HEK293 (cell line): ENCODE measurements around the gene CLN3.

ENCODE experiments used
- EGR2 ChIP-seq: fragments of 450-650 bp; formaldehyde crosslinking; IDR thresholded peaks from 2 replicates; pipeline ENCODE4 v1.5.1; 2016; ENCODE audit warnings: low read depth, missing biosample characterization, missing genetic modification characterization
- HOXD13 ChIP-seq: sonication (generic); formaldehyde crosslinking; IDR thresholded peaks from 2 replicates; pipeline ENCODE4 v1.8.0; 2022; ENCODE audit warnings: missing genetic modification reagents, borderline replicate concordance
- KLF1 ChIP-seq: fragments of 450-650 bp; formaldehyde crosslinking; IDR thresholded peaks from 2 replicates; pipeline ENCODE4 v1.5.1; 2016; ENCODE audit warnings: missing biosample characterization, missing genetic modification characterization
- PRDM4 ChIP-seq: fragments of 450-650 bp; formaldehyde crosslinking; IDR thresholded peaks from 2 replicates; pipeline ENCODE4 v1.5.1; 2017; ENCODE audit warnings: missing biosample characterization, missing genetic modification characterization
- RBAK ChIP-seq: fragments of 450-650 bp; formaldehyde crosslinking; IDR thresholded peaks from 2 replicates; pipeline ENCODE4 v1.5.1; 2016; ENCODE audit warnings: missing biosample characterization, missing genetic modification characterization
- SP2 ChIP-seq: fragments of 450-650 bp; formaldehyde crosslinking; IDR thresholded peaks from 2 replicates; pipeline ENCODE4 v1.5.1; 2016; ENCODE audit warnings: missing biosample characterization, missing genetic modification characterization
- TSHZ1 ChIP-seq: fragments of 450-650 bp; formaldehyde crosslinking; IDR thresholded peaks from 2 replicates; pipeline ENCODE4 v1.5.1; 2016; ENCODE audit warnings: missing biosample characterization, missing genetic modification characterization, borderline replicate concordance
- WT1 ChIP-seq: fragments of 450-650 bp; formaldehyde crosslinking; IDR thresholded peaks from 2 replicates; pipeline ENCODE4 v1.5.1; 2016; ENCODE audit warnings: missing biosample characterization, missing genetic modification characterization
- ZBTB10 ChIP-seq: fragments of 450-650 bp; formaldehyde crosslinking; IDR thresholded peaks from 2 replicates; pipeline ENCODE4 v1.5.1; 2016; ENCODE audit warnings: missing biosample characterization, missing genetic modification characterization
- ZBTB17 ChIP-seq: fragments of 450-650 bp; formaldehyde crosslinking; IDR thresholded peaks from 2 replicates; pipeline ENCODE4 v1.5.1; 2016; ENCODE audit warnings: missing biosample characterization, missing genetic modification characterization
- ZBTB6 ChIP-seq: fragments of 450-650 bp; formaldehyde crosslinking; IDR thresholded peaks from 2 replicates; pipeline ENCODE4 v1.5.1; 2017; ENCODE audit warnings: missing biosample characterization, missing genetic modification characterization
- ZBTB7A ChIP-seq: fragments of 450-650 bp; formaldehyde crosslinking; IDR thresholded peaks from 2 replicates; pipeline ENCODE4 v1.5.1; 2016; ENCODE audit warnings: low read depth, missing biosample characterization, missing genetic modification characterization
- ZFP3 ChIP-seq: fragments of 450-650 bp; formaldehyde crosslinking; IDR thresholded peaks from 2 replicates; pipeline ENCODE4 v1.5.1; 2016; ENCODE audit warnings: low read depth, missing biosample characterization, missing genetic modification characterization
- ZNF114 ChIP-seq: fragments of 450-650 bp; formaldehyde crosslinking; IDR thresholded peaks from 2 replicates; pipeline ENCODE4 v1.5.0; 2017; ENCODE audit warnings: missing biosample characterization, missing genetic modification characterization
- ZNF18 ChIP-seq: fragments of 450-650 bp; formaldehyde crosslinking; IDR thresholded peaks from 2 replicates; pipeline ENCODE4 v1.5.1; 2016; ENCODE audit warnings: missing biosample characterization, missing genetic modification characterization
- ZNF19 ChIP-seq: fragments of 450-650 bp; formaldehyde crosslinking; IDR thresholded peaks from 2 replicates; pipeline ENCODE4; 2016; ENCODE audit warnings: missing biosample characterization, missing genetic modification characterization, low read depth
- ZNF324 ChIP-seq: fragments of 450-650 bp; formaldehyde crosslinking; IDR thresholded peaks from 2 replicates; pipeline ENCODE4 v1.5.1; 2016; ENCODE audit warnings: missing biosample characterization, missing genetic modification characterization
- ZNF37A ChIP-seq: fragments of 450-650 bp; IDR thresholded peaks from 2 replicates; pipeline ENCODE4 v1.5.1; 2018; ENCODE audit warnings: missing biosample characterization, missing genetic modification characterization
- ZNF391 ChIP-seq: fragments of 450-650 bp; formaldehyde crosslinking; IDR thresholded peaks from 2 replicates; pipeline ENCODE4 v1.5.1; 2016; ENCODE audit warnings: low read depth, missing biosample characterization, missing genetic modification characterization, borderline replicate concordance
- ZNF398 ChIP-seq: fragments of 450-650 bp; formaldehyde crosslinking; IDR thresholded peaks from 2 replicates; pipeline ENCODE4 v1.5.1; 2017; ENCODE audit warnings: missing biosample characterization, missing genetic modification characterization
- ZNF423 ChIP-seq: fragments of 450-650 bp; formaldehyde crosslinking; IDR thresholded peaks from 2 replicates; pipeline ENCODE4 v1.5.1; 2016; ENCODE audit warnings: missing biosample characterization, missing genetic modification characterization
- ZNF514 ChIP-seq: fragments of 450-650 bp; formaldehyde crosslinking; IDR thresholded peaks from 2 replicates; pipeline ENCODE4 v1.5.1; 2016; ENCODE audit warnings: missing biosample characterization, missing genetic modification characterization
- ZNF610 ChIP-seq: fragments of 450-650 bp; formaldehyde crosslinking; IDR thresholded peaks from 2 replicates; pipeline ENCODE4 v1.5.1; 2016; ENCODE audit warnings: missing biosample characterization, missing genetic modification characterization, borderline replicate concordance
- ZNF623 ChIP-seq: fragments of 450-650 bp; formaldehyde crosslinking; IDR thresholded peaks from 2 replicates; pipeline ENCODE4 v1.5.1; 2016; ENCODE audit warnings: missing biosample characterization, missing genetic modification characterization
- ZNF670 ChIP-seq: fragments of 450-650 bp; formaldehyde crosslinking; IDR thresholded peaks from 2 replicates; pipeline ENCODE4 v1.5.1; 2016; ENCODE audit warnings: missing biosample characterization, missing genetic modification characterization, low read depth
- ZNF707 ChIP-seq: fragments of 450-650 bp; formaldehyde crosslinking; IDR thresholded peaks from 2 replicates; pipeline ENCODE4 v1.5.1; 2016; ENCODE audit warnings: missing biosample characterization, missing genetic modification characterization
- ZXDB ChIP-seq: fragments of 450-650 bp; formaldehyde crosslinking; IDR thresholded peaks from 2 replicates; pipeline ENCODE4 v1.5.1; 2016; ENCODE audit warnings: missing biosample characterization, missing genetic modification characterization

Gene CLN3

GRCh38 chr16:28491970-28492474, at the start of gene CLN3 (continued):
- TF ChIP-seq TSHZ1 (tag by site-specific recombination) = no peak
- TF ChIP-seq ZXDB (tag by site-specific recombination) = peak; percentile 97
- peak; percentile 75 for TF ChIP-seq SP2 (tag by site-specific recombination)
- peak; percentile 66 for TF ChIP-seq WT1 (tag by site-specific recombination)
- TF ChIP-seq ZBTB7A (tag by site-specific recombination) = no peak; the same call in 1 of the 2 replicates
- TF ChIP-seq ZNF324 (tag by site-specific recombination) = peak; percentile 62; the same call in 1 of the 2 replicates
- TF ChIP-seq EGR2 (tag by site-specific recombination) = 0 out of 2 replicates have a peak, but pooled peaks have one; percentile 21
- no peak for TF ChIP-seq HOXD13
- no peak for TF ChIP-seq ZFP3 (tag by site-specific recombination)
- peak; percentile 51; the same call in 1 of the 2 replicates for TF ChIP-seq ZNF391 (tag by site-specific recombination)
- no peak for TF ChIP-seq ZNF707 (tag by site-specific recombination)
- no peak for TF ChIP-seq ZBTB10 (tag by site-specific recombination)
- TF ChIP-seq ZNF610 = 0 out of 2 replicates have a peak, but pooled peaks have one; percentile 27
- TF ChIP-seq ZNF670 (tag by site-specific recombination) = no peak
- TF ChIP-seq ZNF19 (tag by site-specific recombination) = no peak
- TF ChIP-seq ZNF114 = no peak
- peak; percentile 48 for TF ChIP-seq ZNF18
- TF ChIP-seq PRDM4 (tag by site-specific recombination) = 0 out of 2 replicates have a peak, but pooled peaks have one; percentile 27
- no peak for TF ChIP-seq ZNF423
- no peak for TF ChIP-seq RBAK (tag by site-specific recombination)
- TF ChIP-seq ZBTB6 = 0 out of 2 replicates have a peak, but pooled peaks have one; percentile 9
- peak; percentile 36; the same call in 1 of the 2 replicates for TF ChIP-seq KLF1 (tag by site-specific recombination)
- TF ChIP-seq ZNF623 (tag by site-specific recombination) = 0 out of 2 replicates have a peak, but pooled peaks have one; percentile 20
- TF ChIP-seq ZBTB17 (tag by site-specific recombination) = peak; percentile 97
- no peak for TF ChIP-seq ZNF398 (tag by site-specific recombination)
- TF ChIP-seq ZNF37A (tag by site-specific recombination) = no peak
- no peak for TF ChIP-seq ZNF514 (tag by site-specific recombination)
